Thoracic aorta (tissue), 2 donors: Measurements from ENCODE around the gene APOC3. TPM values are rescaled to one million over a fixed set of nuclear protein-coding genes. Genes with fewer than 3 reads are reported as not detected.

Source experiments
- ATAC-seq: fragments of 150-250 bp; one replicate; pipeline ENCODE4 v1.8.0; 2017; ENCODE audit warnings: low read depth; ENCODE audit not compliant: insufficient number of reproducible peaks, low FRiP score
- DNase-seq: peaks from one replicate; pipeline ENCODE4 v3.0.0-alpha.2; 2020; ENCODE audit warnings: low spot score
- H3K27ac ChIP-seq, 2 donors: fragments of 200-600 bp; sonication (generic); 1 replicate in 1 of 2; 2 replicates in 1 of 2; pipeline ENCODE4 v1.5.1; 2016; ENCODE audit warnings: mild to moderate bottlenecking in 2 of 2, moderate library complexity in 2 of 2
- H3K27me3 ChIP-seq: fragments of 200-600 bp; sonication (generic); replicated peaks from 2 replicates; pipeline ENCODE4 v1.6.0; 2016; ENCODE audit warnings: mild to moderate bottlenecking; ENCODE audit not compliant: insufficient read depth
- H3K36me3 ChIP-seq: fragments of 200-600 bp; sonication (generic); one replicate; pipeline ENCODE4 v1.5.1; 2016
- H3K4me1 ChIP-seq, 2 donors: fragments of 200-600 bp; sonication (generic); 1 replicate in 1 of 2; 2 replicates in 1 of 2; pipeline versions ENCODE4 v1.5.1 to v1.6.0; 2016; ENCODE audit warnings: low read depth in 2 of 2, mild to moderate bottlenecking in 1 of 2; ENCODE audit not compliant: control insufficient read depth in 1 of 2
- H3K4me3 ChIP-seq: fragments of 200-600 bp; sonication (generic); 2 replicates; pipeline ENCODE4 v1.5.1; 2016; ENCODE audit warnings: mild to moderate bottlenecking
- H3K9me3 ChIP-seq: fragments of 200-600 bp; sonication (generic); 2 replicates; pipeline ENCODE4 v1.5.1; 2016
- total RNA-seq, 2 donors: library from RNA; depleted of rRNA; stranded (reverse); fragments of >200 nt; gene quantifications; one replicate each; pipeline versions ENCODE4 v1.1.0 to v1.2.3, GENCODE V29; 2016
- TF ChIP-seq, protein P1 (sequence below): fragments of 200-600 bp; sonication (generic); IDR thresholded peaks from one replicate; pipeline ENCODE4 v1.5.1; 2019; ENCODE audit warnings: antibody characterized with exemption

The APOC3 gene
- total RNA-seq, 2 donors from 2014 or later = not detected

- DNase-seq (peak; percentile 32), ATAC-seq (no peak)
- Histone ChIP-seq H3K4me3 (peak overlapping the region; percentile 53), H3K36me3 (no peaks in the 10 kb centered on the region), H3K9me3 (no peaks in the 10 kb centered on the region), H3K27me3 (no peaks in the 10 kb centered on the region), H3K4me1 (peaks cover 12 to 26% of the 10 kb centered on the region in 2 donors), H3K27ac (no peak overlapping the region)
- TF ChIP-seq, protein P1, sequence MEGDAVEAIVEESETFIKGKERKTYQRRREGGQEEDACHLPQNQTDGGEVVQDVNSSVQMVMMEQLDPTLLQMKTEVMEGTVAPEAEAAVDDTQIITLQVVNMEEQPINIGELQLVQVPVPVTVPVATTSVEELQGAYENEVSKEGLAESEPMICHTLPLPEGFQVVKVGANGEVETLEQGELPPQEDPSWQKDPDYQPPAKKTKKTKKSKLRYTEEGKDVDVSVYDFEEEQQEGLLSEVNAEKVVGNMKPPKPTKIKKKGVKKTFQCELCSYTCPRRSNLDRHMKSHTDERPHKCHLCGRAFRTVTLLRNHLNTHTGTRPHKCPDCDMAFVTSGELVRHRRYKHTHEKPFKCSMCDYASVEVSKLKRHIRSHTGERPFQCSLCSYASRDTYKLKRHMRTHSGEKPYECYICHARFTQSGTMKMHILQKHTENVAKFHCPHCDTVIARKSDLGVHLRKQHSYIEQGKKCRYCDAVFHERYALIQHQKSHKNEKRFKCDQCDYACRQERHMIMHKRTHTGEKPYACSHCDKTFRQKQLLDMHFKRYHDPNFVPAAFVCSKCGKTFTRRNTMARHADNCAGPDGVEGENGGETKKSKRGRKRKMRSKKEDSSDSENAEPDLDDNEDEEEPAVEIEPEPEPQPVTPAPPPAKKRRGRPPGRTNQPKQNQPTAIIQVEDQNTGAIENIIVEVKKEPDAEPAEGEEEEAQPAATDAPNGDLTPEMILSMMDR = peak; percentile 84
Observed at GRCh38 chr11:116791002-116791812, 38.5 kb upstream of the APOC3 start.

DNA sequence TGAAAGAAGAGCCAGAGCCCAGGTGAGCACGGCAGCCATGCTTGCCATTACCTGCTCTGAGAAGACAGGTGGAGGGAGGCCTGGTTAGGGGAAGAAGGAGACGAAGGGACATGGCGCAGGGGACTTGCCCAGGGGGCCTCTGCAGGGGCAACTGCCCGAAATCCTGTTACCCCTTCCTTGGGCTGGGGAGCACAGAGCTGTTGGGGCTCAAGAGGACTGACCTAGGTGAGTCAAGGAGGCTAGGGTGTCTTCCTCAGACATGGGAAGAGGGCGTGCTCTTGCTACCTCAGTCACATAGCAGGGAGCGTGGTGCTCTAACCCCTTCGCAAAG is 37.9 kb upstream of the APOC3 start, which contains the start of gene APOA5:
Gene APOA5 (minus strand): TSS at position 67 of the 331 bp plus-strand sequence. CDS start 19 bp downstream, at position 48.
- no peaks in the 10 kb centered on the region for H3K27me3 ChIP-seq
- ATAC-seq (no peak), DNase-seq (no peak)
- no peaks in the 10 kb centered on the region for H3K9me3 ChIP-seq
- TF ChIP-seq, protein P1 = no peak
- H3K36me3 ChIP-seq = no peaks in the 10 kb centered on the region
- peak within 1 kb of the TSS; percentile 53 for H3K4me3 ChIP-seq
- peaks cover 6 to 22% of the 10 kb centered on the region in 2 donors for H3K4me1 ChIP-seq
- no peak within 1 kb of the TSS for H3K27ac ChIP-seq

DNA sequence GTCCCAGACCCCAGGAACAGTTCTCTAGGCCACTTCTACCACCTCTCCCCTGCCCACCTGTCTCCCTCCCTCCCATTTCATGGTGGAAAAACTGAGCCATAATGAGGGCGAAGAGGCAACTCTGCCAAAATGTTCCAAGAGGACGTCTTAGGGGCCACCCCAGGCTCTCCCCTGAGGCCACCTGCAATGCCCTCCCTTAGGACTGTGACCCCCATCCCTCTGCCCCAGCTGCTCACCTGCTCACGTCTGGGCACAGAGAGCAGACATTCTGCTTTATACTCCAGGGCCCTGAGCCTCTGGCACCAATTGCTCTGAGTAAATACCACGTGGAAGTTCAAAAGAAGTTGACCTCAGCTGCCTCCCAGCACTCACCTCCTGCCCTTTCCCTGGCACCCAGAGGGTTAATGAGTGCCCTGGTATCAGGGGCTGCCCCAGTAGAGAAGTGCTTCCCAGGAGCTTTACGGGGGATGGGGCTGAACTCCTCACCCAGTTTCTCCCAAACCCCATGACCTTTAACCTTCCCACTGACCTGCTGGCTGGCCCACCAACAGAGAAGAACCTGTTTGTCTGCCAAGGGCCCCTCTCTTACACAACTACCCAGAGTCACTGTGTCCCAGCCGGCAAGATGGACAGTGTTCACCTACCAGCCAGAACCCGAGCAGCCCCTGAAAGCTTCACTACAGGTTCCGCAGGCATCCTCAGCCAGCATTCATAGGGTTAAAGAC is 37.4 kb upstream of the APOC3 start:
- no peak overlapping the region for H3K4me3 ChIP-seq
- DNase-seq (no peak), ATAC-seq (no peak)
- H3K9me3 ChIP-seq = no peaks in the 10 kb centered on the region
- peaks cover 2 to 17% of the 10 kb centered on the region in 2 donors for H3K4me1 ChIP-seq
- H3K36me3 ChIP-seq = no peaks in the 10 kb centered on the region
- H3K27ac ChIP-seq = no peak overlapping the region
- TF ChIP-seq, protein P1 = no peak
- no peaks in the 10 kb centered on the region for H3K27me3 ChIP-seq

GRCh38 chr11:116792869-116793771 is 36.6 kb upstream of the APOC3 start:
- H3K27me3 ChIP-seq = no peaks in the 10 kb centered on the region

More at GRCh38 chr11:116792869-116793771, 36.6 kb upstream of the APOC3 start:
- Histone ChIP-seq H3K9me3 (no peaks in the 10 kb centered on the region), H3K36me3 (no peaks in the 10 kb centered on the region), H3K27ac (no peak overlapping the region), H3K4me1 (peaks cover 2 to 16% of the 10 kb centered on the region in 2 donors), H3K4me3 (no peak overlapping the region)
- no peak for DNase-seq
- TF ChIP-seq, protein P1 = no peak
- ATAC-seq = no peak
